Endothelial cell of umbilical vein (primary cell): ENCODE measurements around the gene CANT1. TPM values are rescaled to one million over a fixed set of nuclear protein-coding genes. Genes with fewer than 3 reads are reported as not detected.
A peak's percentile ranks its signal among the peaks of the same experiment; 100 is the strongest.

Experiments used
- BruUV-seq: library from RNA; stranded (reverse); fragments of 400-500 nt; replicated peaks from 2 replicates; lab custom pipeline; 2021; lab: Mats Ljungman, UMichigan
- CTCF ChIA-PET: fragments of 300-600, 350-600 bp; sonication (Branson Sonifier 250); formaldehyde crosslinking; loops from one replicate; lab custom pipeline; 2021; ENCODE audit warnings: antibody characterized with exemption, inconsistent platforms; lab: Charles Lee
- POLR2A ChIA-PET: fragments of 300-600, 350-600 bp; sonication (Branson Sonifier 250); formaldehyde crosslinking; loops from one replicate; lab custom pipeline; 2021; ENCODE audit warnings: antibody characterized with exemption, inconsistent platforms; lab: Charles Lee
- DNase-seq: peaks from one replicate; pipeline ENCODE4 v3.0.0-alpha.2; 2011; ENCODE audit warnings: low read depth, low spot score
- FAIRE-seq: peaks from 2 replicates; lab custom pipeline; 2011; peaks lifted over from hg19 to GRCh38; lab: Jason Lieb, UNC
- H2AFZ ChIP-seq: 2 replicates; pipeline ENCODE4 v1.6.0; 2012; ENCODE audit warnings: low read depth, low read length, control low read depth, inconsistent platforms
- H3K27ac ChIP-seq: 2 replicates; pipeline ENCODE4 v1.5.1; 2011; ENCODE audit warnings: low read depth, mild to moderate bottlenecking, control low read depth, low read length, moderate library complexity; ENCODE audit not compliant: insufficient read depth
- H3K27me3 ChIP-seq, 2 experiments: 2 replicates each; pipeline versions ENCODE4 v1.6.0 to v1.6.1; 2011; ENCODE audit warnings: low read length in 2 of 2, mixed read lengths in 1 of 2; ENCODE audit not compliant: control insufficient read depth in 2 of 2, insufficient read depth in 2 of 2
- H3K36me3 ChIP-seq, 2 experiments: 2 replicates in 1 of 2; 3 replicates in 1 of 2; pipeline ENCODE4 v1.5.1; 2011; ENCODE audit warnings: low read length in 2 of 2, mild to moderate bottlenecking in 1 of 2, moderate library complexity in 1 of 2; ENCODE audit not compliant: control insufficient read depth in 2 of 2, insufficient read depth in 2 of 2; ENCODE audit errors: extremely low read depth in 1 of 2
- H3K4me1 ChIP-seq: 3 replicates; pipeline ENCODE4 v1.5.1; 2011; ENCODE audit warnings: mild to moderate bottlenecking, low read length; ENCODE audit not compliant: control insufficient read depth, insufficient read depth; ENCODE audit errors: extremely low read depth
- H3K4me2 ChIP-seq: 2 replicates; pipeline ENCODE4 v1.6.1; 2011; ENCODE audit warnings: low read length, control low read depth, mixed read lengths; ENCODE audit not compliant: insufficient read depth
- H3K4me3 ChIP-seq, 3 experiments: fragments of 200-600 bp in 1 of 3; sonication (generic), shearing (Covaris generic) in 1 of 3; replicated peaks in 1 of 3; 2 replicates each; pipeline ENCODE4 v1.5.1; 2011 to 2016; ENCODE audit warnings: control low read depth in 3 of 3, low read length in 3 of 3, mild to moderate bottlenecking in 2 of 3, inconsistent platforms in 1 of 3, low read depth in 1 of 3, moderate library complexity in 1 of 3; ENCODE audit not compliant: insufficient read depth in 1 of 3
- H3K79me2 ChIP-seq: 2 replicates; pipeline ENCODE4 v1.6.0; 2012; ENCODE audit warnings: low read length, inconsistent platforms; ENCODE audit not compliant: control insufficient read depth, insufficient read depth
- H3K9ac ChIP-seq: replicated peaks from 2 replicates; pipeline ENCODE3; 2011; ENCODE audit warnings: low read length, control low read depth; ENCODE audit not compliant: insufficient read depth; ENCODE audit errors: extremely low read depth
- H3K9me1 ChIP-seq: replicated peaks from 3 replicates; pipeline ENCODE4 v1.6.0; 2011; ENCODE audit warnings: mild to moderate bottlenecking, low read length; ENCODE audit not compliant: control insufficient read depth, insufficient read depth; ENCODE audit errors: extremely low read depth
- H3K9me3 ChIP-seq: replicated peaks from 2 replicates; pipeline ENCODE4 v1.5.1; 2012; ENCODE audit warnings: low read length, inconsistent platforms; ENCODE audit not compliant: control insufficient read depth, insufficient read depth
- H4K20me1 ChIP-seq: replicated peaks from 2 replicates; pipeline ENCODE3; 2011; ENCODE audit warnings: mild to moderate bottlenecking, low read length; ENCODE audit not compliant: control insufficient read depth, insufficient read depth; ENCODE audit errors: extremely low read depth
- CTCF ChIP-seq, 2 donors: IDR thresholded peaks; 1 replicate in 1 of 2; 2 replicates in 1 of 2; pipeline ENCODE4 v1.5.1; 2011; ENCODE audit warnings: low read length in 2 of 2, mild to moderate bottlenecking in 2 of 2, moderate library complexity in 2 of 2, control low read depth in 1 of 2, inconsistent platforms in 1 of 2, low read depth in 1 of 2; ENCODE audit not compliant: insufficient read depth in 1 of 2; ENCODE audit errors: extremely low read depth in 1 of 2
- EZH2 ChIP-seq: IDR thresholded peaks from 2 replicates; pipeline ENCODE4 v1.6.1; 2012; ENCODE audit warnings: borderline replicate concordance, low read depth, mild to moderate bottlenecking, moderate library complexity, low read length, inconsistent platforms; ENCODE audit not compliant: severe bottlenecking
- MYC ChIP-seq: IDR thresholded peaks from one replicate; pipeline ENCODE4 v1.6.1; 2011; ENCODE audit warnings: mild to moderate bottlenecking, low read depth, low read length
- dilution Hi-C: fragments of 300-500 bp; cut with MboI; formaldehyde crosslinking; loops from one replicate; pipeline ENCODE4 v1.15.0; 2019; ENCODE audit warnings: low sequenced_read_pairs; ENCODE audit not compliant: extremely low pct_ligation_motif_present
- intact Hi-C: fragments of 100-400 bp; cut with micrococcal nuclease; formaldehyde crosslinking; loops from one replicate; pipeline ENCODE4 v1.10.0; 2022
- polyA plus RNA-seq, 4 experiments: library from polyadenylated mRNA; depleted of rRNA in 3 of 4; stranded (reverse) in 3 of 4; unstranded in 1 of 4; fragments of >200 nt; gene quantifications; 2 replicates each; pipeline versions ENCODE4 v1.2.1 to v1.2.3, GENCODE V29; 2011 to 2012; ENCODE audit warnings: missing spikeins in 1 of 4
- total RNA-seq: library from RNA; stranded (reverse); gene quantifications from 2 replicates; pipeline ENCODE4 v1.2.3, GENCODE V29; 2021

The CANT1 gene
- total and polyA plus RNA-seq, 2 donors (not counting 3 experiments of a cell fraction or from before 2014, with no cell fraction given): 85.0 to 93.6 TPM

- BruUV-seq: no TSS peak
- H3K27ac ChIP-seq: no peak overlapping the region
- H3K4me1 ChIP-seq: peaks cover 7% of the 10 kb centered on the region
- H4K20me1 ChIP-seq: no peaks in the 10 kb centered on the region
- dilution Hi-C loops (no loop called here), intact Hi-C loops (loop anchor here (1.0 kb wide), 4 partner anchors 7 to 62 kb away; no protein-coding TSS in a partner anchor)
- H3K27me3 ChIP-seq: peaks cover 0 to 10% of the 10 kb centered on the region in 2 experiments
- peak; percentile 67 for DNase-seq
- no peak overlapping the region for H2AFZ ChIP-seq
- FAIRE-seq: peak; percentile 67
- no peaks in the 10 kb centered on the region for H3K79me2 ChIP-seq
- no peak overlapping the region for H3K4me2 ChIP-seq
- no peak overlapping the region for H3K9ac ChIP-seq
- POLR2A ChIA-PET: no interaction called here
- TF ChIP-seq EZH2 (no peak), MYC (no peak), CTCF (IDR thresholded peaks at IDR 0.05; ENCODE audit: extremely low read depth in 1 of 2, insufficient read depth in 1 of 2, low read depth in 1 of 2, low read length in 2 of 2) (peak; percentile 59 to 63)
- no peaks in the 10 kb centered on the region for H3K36me3 ChIP-seq
- no peak overlapping the region for H3K4me3 ChIP-seq
- CTCF ChIA-PET: interaction anchor here (1.0 to 3.7 kb wide), 9 partner anchors 9 to 374 kb away, joined by 4 to 75 read pairs (median 7); partner anchors contain the start of gene CANT1
- no peaks in the 10 kb centered on the region for H3K9me3 ChIP-seq
- no peaks in the 10 kb centered on the region for H3K9me1 ChIP-seq
Measured at GRCh38 chr17:79019632-79020584, 10.3 kb upstream of the CANT1 start.
